Tibial artery (tissue), 4 donors: ENCODE measurements around the gene ATP11C.

Experiments
- DNase-seq, 2 donors: peaks; one replicate each; pipeline ENCODE4 v3.0.0-alpha.2; 2019
- H3K27ac ChIP-seq, 2 donors: fragments of 200-600 bp; sonication (generic) in 1 of 2; 1 replicate in 1 of 2; 2 replicates in 1 of 2; pipeline ENCODE4 v1.5.1; 2018 to 2019; ENCODE audit warnings: mild to moderate bottlenecking in 1 of 2
- H3K27me3 ChIP-seq, 2 donors: fragments of 200-600 bp; sonication (generic) in 1 of 2; one replicate each; pipeline versions ENCODE4 v1.5.1 to v1.6.0; 2016 to 2019
- H3K36me3 ChIP-seq, 3 donors: fragments of 200-600 bp; sonication (generic) in 2 of 3; one replicate each; pipeline ENCODE4 v1.5.1; 2016 to 2019; ENCODE audit warnings: mild to moderate bottlenecking in 2 of 3
- H3K4me1 ChIP-seq, 4 donors: fragments of 200-600 bp; sonication (generic) in 2 of 4; 1 replicate in 3 of 4; 2 replicates in 1 of 4; pipeline ENCODE4 v1.5.1; 2016 to 2019
- H3K4me3 ChIP-seq, 2 donors: fragments of 200-600 bp; sonication (generic) in 1 of 2; 1 replicate in 1 of 2; 2 replicates in 1 of 2; pipeline ENCODE4 v1.5.1; 2018 to 2019; ENCODE audit warnings: mild to moderate bottlenecking in 2 of 2
- H3K9me3 ChIP-seq, 3 donors: fragments of 200-600 bp; sonication (generic) in 1 of 3; one replicate each; pipeline ENCODE4 v1.5.1; 2016 to 2019
- CTCF ChIP-seq, 2 experiments: fragments of 200-600 bp in 1 of 2; fragments of 450-650 bp in 1 of 2; IDR thresholded peaks; one replicate each; pipeline ENCODE4 v1.5.1; 2017 to 2019; ENCODE audit warnings: antibody characterized with exemption in 2 of 2, mild to moderate bottlenecking in 1 of 2, moderate library complexity in 1 of 2
- intact Hi-C: fragments of 100-400 bp; cut with DNase I; formaldehyde crosslinking; loops from one replicate; pipeline ENCODE4 v1.15.0; 2023; ENCODE audit warnings: low total_unique reads

Gene ATP11C

GRCh38 chrX:139932901-139933796, at the start of gene ATP11C:
Gene ATP11C (minus strand): TSS chrX:139933053. CDS start chrX:139932042, 1,011 bp downstream.
- peak; percentile 80 to 93 for DNase-seq
- Histone ChIP-seq H3K36me3 (no peaks in the 10 kb centered on the region), H3K4me3 (peak within 1 kb of the TSS; percentile 88 to 90), H3K27me3 (no peaks in the 10 kb centered on the region), H3K27ac (peak within 1 kb of the TSS; percentile 98 to 100), H3K9me3 (no peaks in the 10 kb centered on the region), H3K4me1 (peaks cover 0 to 10% (median 1%) of the 10 kb centered on the region in 4 donors)
- TF ChIP-seq CTCF (IDR thresholded peaks at IDR 0.05), result no peak
- intact Hi-C loops, result no loop called here

- intact Hi-C loops, result no loop called here
- Histone ChIP-seq H3K27ac (no peak overlapping the region), H3K4me3 (no peak overlapping the region), H3K27me3 (no peaks in the 10 kb centered on the region), H3K36me3 (no peaks in the 10 kb centered on the region), H3K9me3 (peaks cover 0 to 8% (median 0%) of the 10 kb centered on the region in 3 donors), H3K4me1 (no peaks in the 10 kb centered on the region)
- no peak for DNase-seq
- no peak for TF ChIP-seq CTCF (IDR thresholded peaks at IDR 0.05)
Measured at GRCh38 chrX:139974471-139974870, 41.6 kb upstream of the ATP11C start.

- H3K4me3 ChIP-seq, result no peak overlapping the region
- TF ChIP-seq CTCF (IDR thresholded peaks at IDR 0.05), result no peak
- intact Hi-C loops, result no loop called here
- no peaks in the 10 kb centered on the region for H3K27me3 ChIP-seq
- DNase-seq, result no peak
- H3K36me3 ChIP-seq, result no peaks in the 10 kb centered on the region
- no peaks in the 10 kb centered on the region for H3K4me1 ChIP-seq
- no peak overlapping the region for H3K27ac ChIP-seq
- peaks cover 0 to 8% (median 0%) of the 10 kb centered on the region in 3 donors for H3K9me3 ChIP-seq
Measured at GRCh38 chrX:139972629-139973624, 40.1 kb upstream of the ATP11C start.

- intact Hi-C loops, result no loop called here
- DNase-seq, result no peak
Measured at GRCh38 chrX:139972113-139972512, 39.3 kb upstream of the ATP11C start.

More at GRCh38 chrX:139972113-139972512, 39.3 kb upstream of the ATP11C start:
- H3K4me1 ChIP-seq, result no peaks in the 10 kb centered on the region
- H3K9me3 ChIP-seq, result peaks cover 0 to 6% (median 0%) of the 10 kb centered on the region in 3 donors
- H3K27ac ChIP-seq, result no peak overlapping the region
- no peaks in the 10 kb centered on the region for H3K36me3 ChIP-seq
- TF ChIP-seq CTCF (IDR thresholded peaks at IDR 0.05), result no peak
- no peaks in the 10 kb centered on the region for H3K27me3 ChIP-seq
- no peak overlapping the region for H3K4me3 ChIP-seq
